ENCODE measurements around the gene SELENON. TPM values are rescaled to one million over a fixed set of nuclear protein-coding genes. Genes with fewer than 3 reads are reported as not detected.

The SELENON gene
- total and polyA plus RNA-seq, 12 donors = 8.7 to 105 (median 67.8) TPM

DNA sequence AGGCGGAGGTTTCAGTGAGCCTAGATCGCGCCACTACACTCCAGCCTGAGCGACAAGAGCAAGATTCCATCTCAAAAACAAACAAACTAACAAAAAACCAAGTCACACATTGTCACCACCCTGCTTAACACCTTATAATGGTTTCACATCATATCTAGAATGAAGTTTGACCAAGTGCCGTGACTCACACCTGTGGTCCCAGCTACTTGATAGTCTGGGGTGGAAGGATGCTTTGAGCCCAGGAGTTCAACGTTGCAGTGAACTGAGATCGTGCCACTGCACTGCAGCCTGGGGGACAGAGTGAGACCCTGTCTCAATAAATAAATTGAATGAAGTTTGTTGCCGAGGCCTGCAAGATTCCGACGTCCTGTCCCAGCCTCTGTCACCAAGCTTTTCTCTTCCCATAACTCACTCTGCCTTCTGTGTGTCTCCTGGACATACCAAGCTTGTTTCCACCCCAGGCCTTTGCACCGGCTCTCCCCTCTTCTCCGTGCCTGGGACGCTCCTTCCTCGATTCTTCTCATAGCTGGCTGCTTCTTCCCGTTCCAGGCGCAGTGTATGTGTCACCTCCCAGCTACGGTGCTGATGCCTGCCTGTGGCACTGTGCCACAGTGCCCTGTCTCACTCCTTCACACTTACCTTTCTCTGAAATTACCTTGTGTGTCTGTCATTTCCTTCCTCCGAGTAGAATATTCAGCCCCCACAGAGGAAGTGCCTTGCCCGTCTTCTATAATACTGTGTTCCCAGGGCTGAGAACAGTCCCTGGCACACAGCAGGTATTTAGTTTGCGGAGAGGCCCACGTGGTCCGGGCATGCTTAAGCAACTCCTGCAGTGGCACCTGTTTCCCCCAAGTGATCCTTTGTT is 3.8 kb upstream of the SELENON start:
- H3K27ac ChIP-seq = no peak overlapping the region
- DNase-seq = no peak
- H3K27me3 ChIP-seq = no peaks in the 10 kb centered on the region
- 76 to 81% (median 79%) methylated on average over 22 of the region's 22 CpGs for WGBS, 4 donors
- TF ChIP-seq POLR2A (IDR thresholded peaks at IDR 0.05) = no peak
- TF ChIP-seq, protein P1, sequence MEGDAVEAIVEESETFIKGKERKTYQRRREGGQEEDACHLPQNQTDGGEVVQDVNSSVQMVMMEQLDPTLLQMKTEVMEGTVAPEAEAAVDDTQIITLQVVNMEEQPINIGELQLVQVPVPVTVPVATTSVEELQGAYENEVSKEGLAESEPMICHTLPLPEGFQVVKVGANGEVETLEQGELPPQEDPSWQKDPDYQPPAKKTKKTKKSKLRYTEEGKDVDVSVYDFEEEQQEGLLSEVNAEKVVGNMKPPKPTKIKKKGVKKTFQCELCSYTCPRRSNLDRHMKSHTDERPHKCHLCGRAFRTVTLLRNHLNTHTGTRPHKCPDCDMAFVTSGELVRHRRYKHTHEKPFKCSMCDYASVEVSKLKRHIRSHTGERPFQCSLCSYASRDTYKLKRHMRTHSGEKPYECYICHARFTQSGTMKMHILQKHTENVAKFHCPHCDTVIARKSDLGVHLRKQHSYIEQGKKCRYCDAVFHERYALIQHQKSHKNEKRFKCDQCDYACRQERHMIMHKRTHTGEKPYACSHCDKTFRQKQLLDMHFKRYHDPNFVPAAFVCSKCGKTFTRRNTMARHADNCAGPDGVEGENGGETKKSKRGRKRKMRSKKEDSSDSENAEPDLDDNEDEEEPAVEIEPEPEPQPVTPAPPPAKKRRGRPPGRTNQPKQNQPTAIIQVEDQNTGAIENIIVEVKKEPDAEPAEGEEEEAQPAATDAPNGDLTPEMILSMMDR (IDR thresholded peaks at IDR 0.05) = no peak
- no peaks in the 10 kb centered on the region for H3K36me3 ChIP-seq (replicated peaks in 1 of 2)
- intact Hi-C loops (cut with DNase I) = loop anchor here (2.0 to 10.0 kb wide), 3 partner anchors 91 to 184 kb away; no protein-coding TSS in a partner anchor
- no peak overlapping the region for H3K4me3 ChIP-seq
- H3K4me1 ChIP-seq (replicated peaks in 1 of 2) = peaks cover 0 to 13% of the 10 kb centered on the region in 2 donors
- H3K9me3 ChIP-seq (replicated peaks in 1 of 3) = no peaks in the 10 kb centered on the region

DNA sequence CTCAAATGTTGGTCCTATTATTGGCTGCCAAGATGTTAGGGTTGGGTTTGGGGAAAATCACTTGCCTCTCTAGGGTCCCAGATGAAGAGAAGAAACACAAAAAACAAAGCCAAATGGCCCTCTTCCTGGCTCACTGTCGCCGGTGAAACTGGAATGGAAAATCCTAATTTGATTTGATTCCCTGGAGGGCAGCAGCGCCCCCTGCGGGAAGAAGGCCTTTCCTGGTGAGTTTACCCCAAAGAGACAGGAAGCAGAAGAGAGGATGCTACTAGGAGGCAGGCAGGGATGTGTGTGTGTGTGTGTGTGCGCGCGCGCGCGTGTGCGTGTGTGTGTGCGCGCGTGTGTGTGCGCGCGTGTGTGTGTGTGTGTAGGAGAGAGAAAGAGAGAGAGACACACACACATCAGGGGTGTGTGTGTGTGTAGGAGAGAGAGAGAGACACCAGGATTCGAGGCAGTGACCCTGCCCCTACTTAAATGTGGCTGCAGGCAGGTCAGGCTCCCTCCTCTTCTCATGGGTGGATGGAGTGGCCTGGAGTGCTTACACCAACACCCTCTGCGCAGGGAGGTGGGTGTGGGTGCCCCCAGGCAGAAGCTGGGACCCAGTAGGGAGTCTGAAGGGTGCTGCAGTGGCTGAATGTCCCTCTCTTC is 3.1 kb upstream of the SELENON start:
- 4 to 13% (median 8%) methylated on average over 14 to 19 of the region's 19 CpGs for WGBS, 4 donors
- intact Hi-C loops (cut with DNase I) = loop anchor here (2.0 to 10.0 kb wide), 3 partner anchors 92 to 185 kb away; no protein-coding TSS in a partner anchor
- H3K27ac ChIP-seq = peak overlapping the region in 1 of 5 donors; percentile 20
- no peaks in the 10 kb centered on the region for H3K27me3 ChIP-seq
- no peaks in the 10 kb centered on the region for H3K36me3 ChIP-seq (replicated peaks in 1 of 2)
- DNase-seq = peak; percentile 84 to 96 (median 89)
- no peaks in the 10 kb centered on the region for H3K9me3 ChIP-seq (replicated peaks in 1 of 3)
- H3K4me1 ChIP-seq (replicated peaks in 1 of 2) = peaks cover 0 to 20% of the 10 kb centered on the region in 2 donors
- TF ChIP-seq, protein P1 (IDR thresholded peaks at IDR 0.05) = peak; percentile 69 to 91 (median 87)
- no peak for TF ChIP-seq POLR2A (IDR thresholded peaks at IDR 0.05)
- no peak overlapping the region for H3K4me3 ChIP-seq

DNA sequence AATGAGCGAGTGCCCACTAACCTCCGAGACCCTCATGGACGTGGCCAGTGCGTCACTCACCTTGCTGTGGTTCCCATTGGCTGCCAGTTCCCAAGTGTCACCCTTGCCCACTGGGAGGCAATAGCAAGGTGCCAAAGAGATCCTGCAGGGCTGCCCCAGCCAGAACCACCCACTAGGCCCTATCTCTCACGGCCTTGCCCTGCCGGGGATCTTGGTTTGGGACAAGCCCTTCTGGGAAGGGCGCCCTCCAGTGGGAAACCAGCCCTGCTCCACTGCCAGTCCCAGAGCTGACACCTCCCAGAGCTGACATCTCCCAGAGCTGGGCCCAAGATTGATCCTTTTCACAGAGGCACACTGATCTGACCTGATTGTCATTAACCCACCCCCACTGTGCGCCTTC is 2.1 kb upstream of the SELENON start:
- no peaks in the 10 kb centered on the region for H3K9me3 ChIP-seq (replicated peaks in 1 of 3)
- no peaks in the 10 kb centered on the region for H3K27me3 ChIP-seq
- no peak overlapping the region for H3K27ac ChIP-seq
- 70 to 88% (median 73%) methylated on average over 1 to 8 of the region's 8 CpGs for WGBS, 4 donors
- no peak for TF ChIP-seq POLR2A (IDR thresholded peaks at IDR 0.05)
- TF ChIP-seq, protein P1 (IDR thresholded peaks at IDR 0.05) = peak in 5 of 6 experiments; percentile 41 to 52 (median 43)
- H3K36me3 ChIP-seq (replicated peaks in 1 of 2) = no peaks in the 10 kb centered on the region
- intact Hi-C loops (cut with DNase I) = loop anchor here (2.0 to 10.0 kb wide), 3 partner anchors 93 to 186 kb away; no protein-coding TSS in a partner anchor
- DNase-seq = peak in 3 of 7 donors; percentile 50 to 65 (median 53)
- H3K4me1 ChIP-seq (replicated peaks in 1 of 2) = peaks cover 0 to 28% of the 10 kb centered on the region in 2 donors
- no peak overlapping the region for H3K4me3 ChIP-seq

Measured in adrenal gland (tissue), 12 donors.